ENCODE data around the gene TRMU.

Gene TRMU

GRCh38 chr22:46336119-46337078, 885 bp downstream of the TRMU start:
- DNase-seq (ENCODE audit: low read depth in 2 of 2, low spot score in 1 of 2): no peak

- DNase-seq (ENCODE audit: low read depth in 2 of 2, low spot score in 1 of 2): no peak
Measured at GRCh38 chr22:46337870-46338269, 2.4 kb downstream of the TRMU start.

GRCh38 chr22:46338636-46339035, 3.1 kb downstream of the TRMU start:
- no peak for DNase-seq (ENCODE audit: low read depth in 2 of 2, low spot score in 1 of 2)

DNA sequence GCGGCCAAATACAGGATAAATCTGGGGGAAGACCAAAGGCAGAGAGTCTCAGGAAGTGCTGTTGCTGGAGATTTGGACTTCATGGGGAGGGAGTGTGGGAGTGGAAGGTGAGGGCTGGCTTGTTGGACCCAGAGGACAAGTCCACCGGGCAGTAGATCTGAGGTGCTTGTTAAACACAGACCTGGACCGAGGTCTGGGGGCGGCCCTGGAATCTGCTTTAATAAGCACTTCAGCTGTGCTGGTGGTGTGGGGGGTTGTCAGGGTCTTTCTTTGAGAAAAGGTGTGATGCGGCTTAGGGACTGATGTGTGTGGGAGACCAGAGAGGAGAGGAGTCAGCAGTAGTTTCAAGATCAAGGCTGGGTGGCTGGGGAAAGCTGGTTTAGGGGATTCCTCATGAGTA, 4.4 kb downstream of the TRMU start:
- no peak for DNase-seq (ENCODE audit: low read depth in 2 of 2, low spot score in 1 of 2)

- no peak for DNase-seq (ENCODE audit: low read depth in 2 of 2, low spot score in 1 of 2)
Measured at GRCh38 chr22:46340676-46341075, 5.2 kb downstream of the TRMU start.

GRCh38 chr22:46346680-46347405, 11.3 kb downstream of the TRMU start:
- DNase-seq (ENCODE audit: low read depth in 2 of 2, low spot score in 1 of 2): no peak

GRCh38 chr22:46347646-46348045, 12.1 kb downstream of the TRMU start:
- no peak for DNase-seq (ENCODE audit: low read depth in 2 of 2, low spot score in 1 of 2)

- no peak for DNase-seq (ENCODE audit: low read depth in 2 of 2, low spot score in 1 of 2)
Measured at GRCh38 chr22:46348099-46348695, 12.7 kb downstream of the TRMU start.

DNA sequence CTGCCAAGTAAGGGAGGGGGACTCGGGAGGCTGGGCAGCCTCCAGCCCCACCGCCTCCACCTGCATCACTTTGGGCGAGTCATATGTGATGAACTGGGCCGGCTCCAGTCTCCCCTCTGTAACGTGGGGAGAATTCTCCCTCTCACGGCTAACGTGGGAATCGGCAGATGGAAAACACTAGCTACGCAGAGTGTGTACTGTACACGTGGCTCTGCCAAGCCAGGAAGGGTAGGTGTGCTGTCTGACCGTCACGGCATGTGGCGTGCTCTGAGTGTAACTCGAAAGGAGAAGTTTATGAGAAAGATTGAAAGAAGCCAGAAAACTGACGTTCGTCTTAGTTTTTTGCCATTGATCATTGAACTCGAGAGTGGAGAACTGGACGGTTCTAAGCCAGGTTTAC, 13.7 kb downstream of the TRMU start:
- no peak for DNase-seq (ENCODE audit: low read depth in 2 of 2, low spot score in 1 of 2)

DNA sequence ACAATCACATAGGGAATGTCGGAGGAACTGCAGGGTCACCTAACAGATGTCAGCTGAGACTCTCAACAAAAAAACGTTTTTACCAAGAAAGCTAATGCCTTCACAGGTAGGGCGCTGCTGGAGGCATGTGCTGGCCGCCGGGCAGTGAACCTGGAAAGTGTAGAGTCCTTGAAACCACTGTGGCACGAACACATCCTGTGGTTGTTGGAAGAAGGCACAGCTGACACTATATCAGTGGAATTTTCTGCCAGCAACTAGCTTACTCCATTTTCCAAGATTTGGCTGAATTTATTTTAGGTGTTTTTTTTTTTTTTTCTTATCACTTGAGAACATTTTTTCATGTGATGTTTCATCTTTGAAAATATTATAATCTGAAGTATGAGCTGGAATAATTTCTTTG, 14.2 kb downstream of the TRMU start:
- DNase-seq (ENCODE audit: low read depth in 2 of 2, low spot score in 1 of 2): no peak

- DNase-seq (ENCODE audit: low read depth in 2 of 2, low spot score in 1 of 2): no peak
Measured at GRCh38 chr22:46350121-46350520, 14.6 kb downstream of the TRMU start.

GRCh38 chr22:46350646-46351045, 15.1 kb downstream of the TRMU start:
- DNase-seq (ENCODE audit: low read depth in 2 of 2, low spot score in 1 of 2): no peak

DNA sequence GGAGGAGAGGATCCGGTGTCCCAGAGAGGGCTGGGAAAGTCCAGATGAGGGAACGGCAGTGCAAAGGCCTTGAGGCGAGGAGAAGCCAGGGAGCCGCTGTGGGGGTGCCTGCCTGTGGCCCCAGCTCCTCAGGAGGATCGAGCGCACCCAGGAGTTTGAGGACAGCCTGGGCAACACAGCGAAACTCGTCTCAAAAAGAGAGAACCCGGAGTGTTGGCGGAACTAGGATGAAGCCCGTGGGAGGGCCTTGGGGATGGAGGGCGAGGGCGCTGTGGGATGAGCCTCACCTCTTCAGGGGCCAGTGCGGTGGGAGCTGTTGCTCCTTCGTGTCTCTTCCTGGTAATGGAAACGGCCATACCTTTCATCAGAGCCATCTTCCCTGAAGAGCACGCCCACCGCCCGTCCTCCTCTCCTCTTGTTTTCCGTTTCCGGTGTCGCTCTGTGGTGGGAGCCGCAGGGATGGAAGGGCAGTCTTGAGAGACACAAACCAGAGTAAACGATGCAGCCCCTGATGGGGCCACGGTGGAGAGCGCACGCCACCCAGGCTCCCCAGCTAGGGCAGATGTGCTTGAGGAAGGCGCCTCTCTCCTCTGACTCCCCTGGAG, 15.7 kb downstream of the TRMU start:
- no peak for DNase-seq (ENCODE audit: low read depth in 2 of 2, low spot score in 1 of 2)

DNA sequence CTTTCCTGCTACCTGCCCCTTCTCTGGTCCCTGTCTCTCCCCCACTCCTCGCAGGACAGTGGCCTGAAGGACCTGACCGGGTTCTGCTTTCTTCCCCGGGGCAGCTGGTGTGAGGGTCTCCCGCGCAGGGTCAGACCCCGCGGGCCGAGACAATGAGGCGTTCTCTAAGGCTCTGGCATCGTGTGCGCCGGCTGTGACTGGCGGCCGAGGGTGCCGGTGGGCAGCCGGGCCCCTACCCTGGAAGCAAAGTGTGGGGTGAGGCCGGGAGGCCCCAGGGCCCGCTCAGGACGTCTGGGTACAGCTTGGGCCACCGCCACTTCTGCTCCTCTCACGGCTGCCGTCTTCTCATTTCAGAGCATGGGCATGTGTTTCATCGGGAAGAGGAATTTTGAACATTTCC, 16.3 kb downstream of the TRMU start:
- no peak for DNase-seq (ENCODE audit: low read depth in 2 of 2, low spot score in 1 of 2)

DNA sequence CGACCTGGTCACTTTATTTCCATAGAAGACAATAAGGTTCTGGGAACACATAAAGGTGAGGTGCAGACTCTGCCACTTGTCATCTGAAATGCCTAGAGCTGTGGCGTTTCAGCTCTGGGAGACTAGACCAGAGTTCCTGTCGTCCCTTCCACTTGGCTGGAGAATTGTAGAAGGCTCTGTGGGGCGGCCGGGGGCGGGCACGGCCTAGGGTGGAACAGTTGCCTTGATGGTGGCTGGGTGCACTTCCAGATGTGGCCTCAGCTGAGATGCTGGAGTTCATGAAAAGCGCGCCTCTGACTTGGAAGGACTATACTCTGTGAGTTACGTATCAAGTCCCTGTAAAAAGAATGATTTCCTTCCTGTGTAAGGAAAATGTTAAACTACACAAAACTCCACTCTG, 16.8 kb downstream of the TRMU start:
- DNase-seq (ENCODE audit: low read depth in 2 of 2, low spot score in 1 of 2): no peak

GRCh38 chr22:46352691-46353386, 17.3 kb downstream of the TRMU start:
- no peak for DNase-seq (ENCODE audit: low read depth in 2 of 2, low spot score in 1 of 2)

DNA sequence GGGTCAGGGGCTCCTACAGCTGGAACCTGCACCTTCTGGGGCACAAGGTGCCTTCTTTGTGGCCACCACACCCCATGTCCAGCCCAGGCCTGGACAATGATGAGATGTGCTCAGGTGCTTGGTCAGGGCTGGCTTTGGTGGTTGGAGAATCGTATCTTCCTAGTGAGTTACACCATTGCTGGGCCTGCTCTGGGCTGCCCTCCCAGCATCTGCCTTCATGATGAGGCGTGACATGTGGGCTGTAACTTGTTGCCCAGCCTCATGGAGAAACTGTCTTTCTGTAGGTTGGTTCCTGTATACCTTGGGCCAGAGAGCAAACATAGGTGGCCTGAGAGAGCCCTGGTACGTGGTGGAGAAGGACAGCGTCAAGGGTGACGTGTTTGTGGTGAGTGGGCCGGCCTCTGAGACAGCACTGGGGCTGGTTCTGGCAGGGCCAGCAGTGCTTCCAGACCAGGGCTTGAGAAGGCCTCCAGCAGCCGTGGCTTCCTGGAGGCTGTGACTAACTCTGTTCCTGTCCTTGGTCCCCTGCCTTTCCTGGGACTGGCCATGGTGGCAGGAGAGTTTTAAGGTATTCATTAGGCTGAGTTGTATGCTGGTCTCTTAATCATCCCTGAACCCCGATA, 18.1 kb downstream of the TRMU start:
- DNase-seq (ENCODE audit: low read depth in 2 of 2, low spot score in 1 of 2): no peak

DNA sequence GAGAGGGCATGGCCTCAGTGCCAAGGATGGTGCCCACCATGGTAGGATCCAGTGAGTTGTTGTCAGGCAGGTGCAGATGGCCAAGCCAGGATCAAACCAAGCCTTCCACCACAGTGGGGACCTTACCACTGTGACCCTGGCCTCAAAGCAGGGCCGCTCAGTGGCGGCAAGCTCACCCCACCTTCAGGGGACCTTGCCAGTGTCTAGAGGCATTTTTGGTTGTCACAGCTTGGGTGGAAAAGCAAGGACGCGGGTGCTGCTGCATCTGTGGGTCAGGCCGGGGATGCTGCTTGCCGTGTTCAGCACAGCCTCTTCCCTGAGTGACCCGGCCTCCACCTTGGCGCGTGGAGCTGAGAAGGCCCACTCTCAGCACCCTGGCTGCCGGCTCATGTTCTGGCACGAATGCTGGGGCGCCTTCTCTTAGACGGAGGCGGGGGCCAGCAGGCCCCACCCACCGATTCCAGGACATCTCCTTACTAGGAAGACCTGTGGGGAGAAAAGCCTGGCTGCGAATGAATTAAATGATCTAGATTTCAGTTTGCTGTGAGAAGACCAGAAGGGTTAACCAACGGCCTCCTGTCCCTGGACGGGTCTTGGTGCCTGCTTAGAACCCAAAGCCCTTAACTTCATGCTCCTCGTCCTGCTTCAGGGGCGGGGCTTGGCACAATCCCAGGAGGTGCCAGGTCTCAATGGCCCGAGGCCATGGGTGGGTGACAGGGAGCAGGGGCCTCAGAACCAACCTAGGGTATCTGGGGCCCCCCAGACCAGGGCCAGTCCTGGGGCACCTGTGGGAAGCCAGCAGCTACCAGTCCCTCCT, 18.9 kb downstream of the TRMU start:
- DNase-seq (ENCODE audit: low read depth in 2 of 2, low spot score in 1 of 2): no peak

GRCh38 chr22:46354993-46355305, 19.4 kb downstream of the TRMU start:
- DNase-seq (ENCODE audit: low read depth in 2 of 2, low spot score in 1 of 2): no peak

All from stimulated activated CD8-positive, alpha-beta memory T cell treated with anti-CD3 and anti-CD28 coated beads, Interleukin-4, amount 100 ng/mL, for 4 hours (primary cell).